Neural progenitor cell (in vitro differentiated cells): ENCODE results near the gene SUMO1. TPM values are rescaled to one million over a fixed set of nuclear protein-coding genes. Genes with fewer than 3 reads are reported as not detected.

Experiments
- DNase-seq: peaks from one replicate; pipeline ENCODE4 v3.0.0-alpha.2; 2016; ENCODE audit warnings: low spot score
- H2AFZ ChIP-seq: fragments of 200-600 bp; sonication (generic); replicated peaks from 2 replicates; pipeline ENCODE4 v1.6.1; 2016; ENCODE audit warnings: antibody characterized with exemption
- H3F3A ChIP-seq: fragments of 200-600 bp; sonication (generic); 2 replicates; pipeline ENCODE4 v1.6.1; 2016; ENCODE audit warnings: antibody characterized with exemption, low read depth
- H3K27ac ChIP-seq: fragments of 200-600 bp; sonication (generic); 2 replicates; pipeline ENCODE4 v1.5.1; 2016; ENCODE audit warnings: mild to moderate bottlenecking
- H3K27me3 ChIP-seq: fragments of 200-600 bp; sonication (generic); 2 replicates; pipeline ENCODE4 v1.6.1; 2016; ENCODE audit warnings: mild to moderate bottlenecking, moderate library complexity
- H3K36me3 ChIP-seq: fragments of 200-600 bp; sonication (generic); 2 replicates; pipeline ENCODE4 v1.5.1; 2016
- H3K4me1 ChIP-seq: fragments of 200-600 bp; sonication (generic); 2 replicates; pipeline ENCODE4 v1.6.1; 2016; ENCODE audit warnings: mixed run types
- H3K4me2 ChIP-seq: fragments of 200-600 bp; sonication (generic); 2 replicates; pipeline ENCODE4 v1.6.1; 2016
- H3K4me3 ChIP-seq: fragments of 200-600 bp; sonication (generic); 2 replicates; pipeline ENCODE4 v1.5.1; 2016
- H3K79me2 ChIP-seq: fragments of 200-600 bp; sonication (generic); 2 replicates; pipeline ENCODE4 v1.6.1; 2016; ENCODE audit warnings: low read depth
- H3K9ac ChIP-seq: fragments of 200-600 bp; sonication (generic); 2 replicates; pipeline ENCODE4 v1.6.1; 2016
- H3K9me3 ChIP-seq: fragments of 200-600 bp; sonication (generic); 2 replicates; pipeline ENCODE4 v1.5.1; 2016; ENCODE audit warnings: low read depth
- H4K20me1 ChIP-seq: fragments of 200-600 bp; sonication (generic); 2 replicates; pipeline ENCODE4 v1.6.1; 2016; ENCODE audit warnings: low read depth
- H3K27ac Mint-ChIP-seq: 3 replicates; pipeline ENCODE4 v1.8.0; 2021; ENCODE audit warnings: mixed read lengths
- H3K27me3 Mint-ChIP-seq: 2 replicates; pipeline ENCODE4 v1.8.0; 2022; ENCODE audit warnings: low read depth, mild to moderate bottlenecking, inconsistent platforms, moderate library complexity, mixed read lengths; ENCODE audit not compliant: insufficient read depth
- H3K36me3 Mint-ChIP-seq: 3 replicates; pipeline ENCODE4 v1.8.0; 2021; ENCODE audit warnings: mixed read lengths
- H3K4me1 Mint-ChIP-seq: 3 replicates; pipeline ENCODE4 v1.8.0; 2021; ENCODE audit warnings: mixed read lengths
- H3K4me3 Mint-ChIP-seq: 3 replicates; pipeline ENCODE4 v1.8.0; 2021; ENCODE audit warnings: mild to moderate bottlenecking, moderate library complexity, mixed read lengths
- H3K9me3 Mint-ChIP-seq: 3 replicates; pipeline ENCODE4 v1.8.0; 2020; ENCODE audit warnings: mixed read lengths
- CTCF ChIP-seq: fragments of 200-600 bp; sonication (generic); IDR thresholded peaks from 2 replicates; pipeline ENCODE4 v1.5.1; 2017; ENCODE audit warnings: antibody characterized with exemption, mild to moderate bottlenecking
- EZH2 ChIP-seq: fragments of 200-600 bp; sonication (generic); IDR thresholded peaks from 2 replicates; pipeline ENCODE4 v1.6.1; 2017; ENCODE audit warnings: antibody characterized with exemption, mild to moderate bottlenecking, moderate library complexity
- EZH2phosphoT487 ChIP-seq: fragments of 200-600 bp; sonication (generic); IDR thresholded peaks from 2 replicates; pipeline ENCODE4 v1.6.1; 2017; ENCODE audit warnings: antibody characterized with exemption
- total RNA-seq: library from RNA; depleted of rRNA; stranded (reverse); fragments of >200 nt; gene quantifications from 2 replicates; pipeline ENCODE4 v1.2.3, GENCODE V29; 2015; ENCODE audit warnings: low replicate concordance

The SUMO1 gene
- total RNA-seq, 1 donor from 2014 or later, result 409 TPM

GRCh38 chr2:202267495-202267894 is 29.1 kb upstream of the SUMO1 start:
- peaks cover 70% of the 10 kb centered on the region for H3K79me2 ChIP-seq
- H4K20me1 ChIP-seq, result peaks cover 66% of the 10 kb centered on the region
- no peak overlapping the region for H3K27ac Mint-ChIP-seq

GRCh38 chr2:202265467-202266277 is 27.3 kb upstream of the SUMO1 start, which contains the start of gene NOP58:
NOP58 (plus strand) TSS chr2:202265763; CDS start chr2:202265942, 179 bp downstream.
- DNase-seq, result peak; percentile 95
- no peak for TF ChIP-seq EZH2phosphoT487
- no peak for TF ChIP-seq EZH2
- Histone ChIP-seq H3F3A (peaks cover 29% of the 10 kb centered on the region), H4K20me1 (peaks cover 50% of the 10 kb centered on the region), H3K9ac (peak within 1 kb of the TSS; percentile 94), H3K36me3 (no peaks in the 10 kb centered on the region), H3K9me3 (no peaks in the 10 kb centered on the region), H3K79me2 (peaks cover 52% of the 10 kb centered on the region), H3K27me3 (no peaks in the 10 kb centered on the region), H3K27ac (peak within 1 kb of the TSS; percentile 95), H3K4me2 (peak within 1 kb of the TSS; percentile 81), H2AFZ (peak within 1 kb of the TSS; percentile 80), H3K4me1 (peaks cover 4% of the 10 kb centered on the region), H3K4me3 (peak within 1 kb of the TSS; percentile 65)
- H3K27me3 Mint-ChIP-seq, result peaks cover 4% of the 10 kb centered on the region
- H3K4me1 Mint-ChIP-seq, result peaks cover 15% of the 10 kb centered on the region
- peak within 1 kb of the TSS; percentile 75 for H3K27ac Mint-ChIP-seq
- H3K9me3 Mint-ChIP-seq, result no peaks in the 10 kb centered on the region
- no peaks in the 10 kb centered on the region for H3K36me3 Mint-ChIP-seq
- peak within 1 kb of the TSS; percentile 80 for H3K4me3 Mint-ChIP-seq

More at GRCh38 chr2:202267495-202267894, 29.1 kb upstream of the SUMO1 start:
- Mint-ChIP-seq H3K36me3 (no peaks in the 10 kb centered on the region), H3K27me3 (peaks cover 2% of the 10 kb centered on the region), H3K4me3 (no peak overlapping the region), H3K4me1 (peaks cover 15% of the 10 kb centered on the region), H3K9me3 (no peaks in the 10 kb centered on the region)
- TF ChIP-seq CTCF (no peak), EZH2phosphoT487 (no peak), EZH2 (no peak)
- no peak for DNase-seq
- Histone ChIP-seq H3K27me3 (no peaks in the 10 kb centered on the region), H3K36me3 (no peaks in the 10 kb centered on the region), H3K9ac (peak overlapping the region; percentile 87), H2AFZ (no peak overlapping the region), H3K4me3 (peak overlapping the region; percentile 65), H3K4me2 (peak overlapping the region; percentile 81), H3F3A (peaks cover 29% of the 10 kb centered on the region), H3K27ac (no peak overlapping the region), H3K4me1 (peaks cover 4% of the 10 kb centered on the region), H3K9me3 (no peaks in the 10 kb centered on the region)

GRCh38 chr2:202261531-202261930 is 23.1 kb upstream of the SUMO1 start:
- no peak overlapping the region for H2AFZ ChIP-seq
- Mint-ChIP-seq H3K4me1 (peaks cover 6% of the 10 kb centered on the region), H3K9me3 (no peaks in the 10 kb centered on the region), H3K27me3 (peaks cover 4% of the 10 kb centered on the region), H3K4me3 (no peak overlapping the region), H3K36me3 (no peaks in the 10 kb centered on the region), H3K27ac (no peak overlapping the region)
- peaks cover 12% of the 10 kb centered on the region for H3F3A ChIP-seq
- H3K27ac ChIP-seq, result no peak overlapping the region
- H3K79me2 ChIP-seq, result peaks cover 10% of the 10 kb centered on the region
- no peak for DNase-seq
- TF ChIP-seq EZH2phosphoT487, result no peak
- TF ChIP-seq CTCF, result no peak
- no peak for TF ChIP-seq EZH2
- H3K4me3 ChIP-seq, result no peak overlapping the region
- no peaks in the 10 kb centered on the region for H3K36me3 ChIP-seq
- H3K4me1 ChIP-seq, result no peaks in the 10 kb centered on the region
- no peaks in the 10 kb centered on the region for H3K9me3 ChIP-seq
- H3K9ac ChIP-seq, result no peak overlapping the region
- H3K27me3 ChIP-seq, result no peaks in the 10 kb centered on the region
- no peak overlapping the region for H3K4me2 ChIP-seq
- H4K20me1 ChIP-seq, result peaks cover 8% of the 10 kb centered on the region

GRCh38 chr2:202251494-202251893 is 13.1 kb upstream of the SUMO1 start:
- Histone ChIP-seq H3F3A (peaks cover 5% of the 10 kb centered on the region), H3K4me2 (no peak overlapping the region), H3K79me2 (no peaks in the 10 kb centered on the region), H3K36me3 (no peaks in the 10 kb centered on the region), H3K9ac (no peak overlapping the region), H3K27me3 (no peaks in the 10 kb centered on the region), H3K27ac (no peak overlapping the region), H3K9me3 (no peaks in the 10 kb centered on the region), H2AFZ (no peak overlapping the region), H3K4me1 (no peaks in the 10 kb centered on the region), H4K20me1 (no peaks in the 10 kb centered on the region), H3K4me3 (no peak overlapping the region)
- no peaks in the 10 kb centered on the region for H3K4me1 Mint-ChIP-seq
- H3K4me3 Mint-ChIP-seq, result no peak overlapping the region
- H3K27ac Mint-ChIP-seq, result no peak overlapping the region
- peaks cover 6% of the 10 kb centered on the region for H3K9me3 Mint-ChIP-seq
- no peak for DNase-seq
- peaks cover 5% of the 10 kb centered on the region for H3K27me3 Mint-ChIP-seq
- TF ChIP-seq CTCF, result no peak
- no peak for TF ChIP-seq EZH2phosphoT487
- no peak for TF ChIP-seq EZH2
- no peaks in the 10 kb centered on the region for H3K36me3 Mint-ChIP-seq
